HG03432 (cell line): ENCODE data around the gene CCDC124.
"Not testable (repeated sequence)": the region's sequence is repeated elsewhere in the genome, so short reads cannot be mapped to it uniquely, and the experiment has no call there.

Experiments used
- ATAC-seq: cut with Tn5 transposase; IDR thresholded peaks from one replicate; pipeline ENCODE4 v1.9.1; 2021; ENCODE audit warnings: mild to moderate bottlenecking, moderate library complexity; ENCODE audit not compliant: unreplicated experiment

CCDC124 gene

GRCh38 chr19:17932485-17933338 is at the start of gene CCDC124:
Gene CCDC124, plus strand, starts transcription at chr19:17933015. Its CDS starts 3,406 bp downstream, at chr19:17936421.
- peak; percentile 82 for ATAC-seq

GRCh38 chr19:17883627-17884410 is 49.0 kb upstream of the CCDC124 start:
- no peak for ATAC-seq

GRCh38 chr19:17886515-17886914 is 46.3 kb upstream of the CCDC124 start:
- no peak for ATAC-seq

- ATAC-seq = not testable (repeated sequence)
These were observed 45.6 kb upstream of the CCDC124 start for GRCh38 chr19:17887221-17887620.

- no peak for ATAC-seq
These were observed 44.6 kb upstream of the CCDC124 start for GRCh38 chr19:17888260-17888659.

GRCh38 chr19:17889609-17890214 is 43.1 kb upstream of the CCDC124 start:
- ATAC-seq = no peak

GRCh38 chr19:17893766-17894165 is 39.0 kb upstream of the CCDC124 start:
- no peak for ATAC-seq

GRCh38 chr19:17902701-17903100 is 30.1 kb upstream of the CCDC124 start:
- ATAC-seq = no peak

- no peak for ATAC-seq
These were observed 24.6 kb upstream of the CCDC124 start for GRCh38 chr19:17908244-17908643.

- ATAC-seq = no peak
These were observed 23.6 kb upstream of the CCDC124 start for GRCh38 chr19:17909003-17909732.

GRCh38 chr19:17910791-17911360 is 21.9 kb upstream of the CCDC124 start:
- no peak for ATAC-seq

GRCh38 chr19:17915940-17916593 is 16.7 kb upstream of the CCDC124 start:
- no peak for ATAC-seq

GRCh38 chr19:17918151-17918550 is 14.7 kb upstream of the CCDC124 start:
- ATAC-seq = not testable (repeated sequence)

- ATAC-seq = not testable (repeated sequence)
These were observed 13.7 kb upstream of the CCDC124 start for GRCh38 chr19:17919122-17919521.

GRCh38 chr19:17920527-17920926 is 12.3 kb upstream of the CCDC124 start:
- no peak for ATAC-seq

GRCh38 chr19:17922138-17922537 is 10.7 kb upstream of the CCDC124 start:
- no peak for ATAC-seq

GRCh38 chr19:17926044-17926443 is 6.8 kb upstream of the CCDC124 start:
- no peak for ATAC-seq

GRCh38 chr19:17929056-17929455 is 3.8 kb upstream of the CCDC124 start:
- no peak for ATAC-seq

GRCh38 chr19:17931532-17932191 is 1.2 kb upstream of the CCDC124 start:
- no peak for ATAC-seq
